Lung (tissue), 12 donors: ENCODE measurements around the gene RNF126. TPM values are rescaled to one million over a fixed set of nuclear protein-coding genes. Genes with fewer than 3 reads are reported as not detected.
"Not testable (repeated sequence)": the region's sequence is repeated elsewhere in the genome, so short reads cannot be mapped to it uniquely, and the experiment has no call there.

Source experiments
- ATAC-seq: fragments of 200-7000 bp; cut with Tn5 transposase; one replicate; pipeline ENCODE4 v1.9.1; 2020; ENCODE audit warnings: moderate number of reproducible peaks; ENCODE audit not compliant: insufficient read depth, low FRiP score
- DNase-seq, 3 donors: peaks; one replicate each; pipeline ENCODE4 v3.0.0-alpha.2; 2013 to 2017
- H3K27ac ChIP-seq, 2 donors: one replicate each; pipeline ENCODE4 v1.5.1; 2013; ENCODE audit warnings: mild to moderate bottlenecking in 2 of 2, moderate library complexity in 2 of 2, control low read depth in 1 of 2, inconsistent platforms in 1 of 2, low read depth in 1 of 2, low read length in 1 of 2
- H3K27me3 ChIP-seq, 3 donors: one replicate each; pipeline ENCODE4 v1.5.1; 2013; ENCODE audit warnings: low read length in 2 of 3; ENCODE audit not compliant: control insufficient read depth in 3 of 3, insufficient read depth in 3 of 3
- H3K36me3 ChIP-seq, 4 donors: one replicate each; pipeline ENCODE4 v1.5.1; 2013; ENCODE audit warnings: low read length in 4 of 4, mild to moderate bottlenecking in 1 of 4, moderate library complexity in 1 of 4; ENCODE audit not compliant: control insufficient read depth in 4 of 4, insufficient read depth in 4 of 4
- H3K4me1 ChIP-seq, 5 donors: one replicate each; pipeline ENCODE4 v1.5.1; 2013; ENCODE audit warnings: low read length in 5 of 5, mild to moderate bottlenecking in 2 of 5, moderate library complexity in 1 of 5; ENCODE audit not compliant: control insufficient read depth in 5 of 5, insufficient read depth in 5 of 5
- H3K4me3 ChIP-seq: one replicate; pipeline ENCODE4 v1.5.1; 2013; ENCODE audit warnings: mild to moderate bottlenecking, control low read depth, moderate library complexity
- H3K9ac ChIP-seq, 2 donors: one replicate each; pipeline ENCODE4 v1.5.1; 2013; ENCODE audit warnings: low read length in 2 of 2, control low read depth in 1 of 2; ENCODE audit not compliant: insufficient read depth in 1 of 2
- H3K9me3 ChIP-seq, 4 donors: one replicate each; pipeline ENCODE4 v1.5.1; 2013; ENCODE audit warnings: low read length in 3 of 4, mild to moderate bottlenecking in 1 of 4, moderate library complexity in 1 of 4; ENCODE audit not compliant: control insufficient read depth in 4 of 4, insufficient read depth in 3 of 4
- WGBS, 2 donors: extraction: QIAGEN DNeasy Blood & Tissue Kit; methylation state at CpG; one replicate each; pipeline ENCODE4 v1.1.7; 2013; 5-methylcytosine and 5-hydroxymethylcytosine counted together
- polyA plus RNA-seq, 2 donors: library from polyadenylated mRNA; stranded (reverse); fragments of 200-250 nt; gene quantifications; one replicate each; pipeline ENCODE4 v1.2.1, GENCODE V29; 2013
- total RNA-seq, 2 donors: library from RNA; depleted of rRNA in 1 of 2; stranded (reverse); fragments of >200 nt in 1 of 2; gene quantifications; one replicate each; pipeline ENCODE4 v1.2.1, GENCODE V29; 2014 to 2021
- TF ChIP-seq, protein P1 (sequence below): IDR thresholded peaks from 2 replicates; pipeline ENCODE4 v1.5.1; 2012; ENCODE audit warnings: mild to moderate bottlenecking; ENCODE audit errors: control extremely low read depth, extremely low read depth
- donor health status: control.
- donor health status: control.
- donor health status: Bipolar disorder and iron deficiency.
- donor health status: healthy.
- donor health status: DM: yes; HTN: yes; CAD: no.

The RNF126 gene
- total and polyA plus RNA-seq, 4 donors = 18.1 to 46.2 (median 37.1) TPM

DNA sequence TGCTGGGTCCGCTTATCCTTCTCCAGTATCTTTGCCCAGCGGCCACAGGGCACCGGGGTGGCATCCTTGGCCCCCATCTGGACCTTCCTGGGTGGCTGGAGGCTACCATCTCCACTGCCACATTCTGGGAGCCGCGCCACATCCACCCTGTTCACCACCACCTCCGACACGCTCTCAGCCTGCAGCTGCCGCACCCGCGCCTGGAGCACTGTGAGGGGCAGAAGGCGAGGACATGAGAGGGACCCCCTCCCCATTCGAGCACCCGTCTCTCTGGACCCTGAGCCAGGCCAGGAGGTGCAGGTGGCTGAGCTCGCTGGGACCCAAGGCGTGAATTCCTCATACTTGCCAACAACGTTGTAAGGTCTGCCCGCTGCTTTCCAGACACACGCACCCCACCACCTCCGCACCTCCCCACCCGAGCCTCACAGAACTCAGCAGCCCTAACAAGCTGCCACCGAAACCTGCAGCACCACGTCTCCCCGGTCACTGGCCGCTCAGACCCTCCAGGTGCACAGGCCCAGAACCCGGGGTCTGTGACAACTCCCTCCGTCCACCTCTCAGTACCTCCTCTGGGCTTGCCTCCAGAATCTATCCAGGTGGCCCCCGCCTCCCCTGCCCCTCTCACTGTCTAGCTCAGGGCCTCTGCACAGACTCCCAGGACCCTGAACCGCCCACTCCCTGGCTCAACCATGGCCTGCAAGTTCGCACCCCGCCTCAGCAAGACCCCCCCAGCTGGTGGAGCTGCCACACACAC, 32.9 kb downstream of the RNF126 start:
- Histone ChIP-seq H3K36me3 (peaks cover 0 to 18% (median 4%) of the 10 kb centered on the region in 4 donors), H3K27me3 (no peaks in the 10 kb centered on the region), H3K27ac (no peak overlapping the region), H3K4me1 (peaks cover 0 to 15% (median 5%) of the 10 kb centered on the region in 5 donors), H3K9ac (no peak overlapping the region), H3K9me3 (no peaks in the 10 kb centered on the region), H3K4me3 (no peak overlapping the region)
- TF ChIP-seq, protein P1, sequence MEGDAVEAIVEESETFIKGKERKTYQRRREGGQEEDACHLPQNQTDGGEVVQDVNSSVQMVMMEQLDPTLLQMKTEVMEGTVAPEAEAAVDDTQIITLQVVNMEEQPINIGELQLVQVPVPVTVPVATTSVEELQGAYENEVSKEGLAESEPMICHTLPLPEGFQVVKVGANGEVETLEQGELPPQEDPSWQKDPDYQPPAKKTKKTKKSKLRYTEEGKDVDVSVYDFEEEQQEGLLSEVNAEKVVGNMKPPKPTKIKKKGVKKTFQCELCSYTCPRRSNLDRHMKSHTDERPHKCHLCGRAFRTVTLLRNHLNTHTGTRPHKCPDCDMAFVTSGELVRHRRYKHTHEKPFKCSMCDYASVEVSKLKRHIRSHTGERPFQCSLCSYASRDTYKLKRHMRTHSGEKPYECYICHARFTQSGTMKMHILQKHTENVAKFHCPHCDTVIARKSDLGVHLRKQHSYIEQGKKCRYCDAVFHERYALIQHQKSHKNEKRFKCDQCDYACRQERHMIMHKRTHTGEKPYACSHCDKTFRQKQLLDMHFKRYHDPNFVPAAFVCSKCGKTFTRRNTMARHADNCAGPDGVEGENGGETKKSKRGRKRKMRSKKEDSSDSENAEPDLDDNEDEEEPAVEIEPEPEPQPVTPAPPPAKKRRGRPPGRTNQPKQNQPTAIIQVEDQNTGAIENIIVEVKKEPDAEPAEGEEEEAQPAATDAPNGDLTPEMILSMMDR = no peak
- ATAC-seq (no peak), DNase-seq (no peak)
- 96% methylated on average over 30 of the region's 30 CpGs for WGBS, 2 donors

DNA sequence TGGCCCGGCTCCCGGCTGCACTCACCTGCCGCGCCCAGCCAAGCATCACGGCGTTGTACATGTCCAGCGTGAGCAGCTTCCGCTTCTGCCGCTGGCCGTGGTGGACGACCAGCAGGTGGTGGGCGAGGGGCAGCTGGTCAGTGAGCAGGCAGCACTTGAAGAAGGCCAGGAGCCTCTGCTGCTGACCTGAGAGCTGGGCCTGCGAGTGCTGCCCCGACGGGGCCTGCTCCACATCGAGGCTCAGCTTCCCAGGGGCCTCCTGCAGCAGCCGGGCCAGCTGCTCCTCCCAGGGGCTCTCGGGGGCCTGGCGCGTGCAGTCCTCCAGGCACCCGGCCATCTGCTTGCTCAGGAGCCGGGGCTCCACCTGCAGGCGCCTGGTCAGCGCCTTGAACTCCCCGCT, 33.5 kb downstream of the RNF126 start:
- 85 to 87% methylated on average over 24 to 25 of the region's 25 CpGs for WGBS, 2 donors
- not testable (repeated sequence) for H3K27me3 ChIP-seq, H3K9me3 ChIP-seq

DNA sequence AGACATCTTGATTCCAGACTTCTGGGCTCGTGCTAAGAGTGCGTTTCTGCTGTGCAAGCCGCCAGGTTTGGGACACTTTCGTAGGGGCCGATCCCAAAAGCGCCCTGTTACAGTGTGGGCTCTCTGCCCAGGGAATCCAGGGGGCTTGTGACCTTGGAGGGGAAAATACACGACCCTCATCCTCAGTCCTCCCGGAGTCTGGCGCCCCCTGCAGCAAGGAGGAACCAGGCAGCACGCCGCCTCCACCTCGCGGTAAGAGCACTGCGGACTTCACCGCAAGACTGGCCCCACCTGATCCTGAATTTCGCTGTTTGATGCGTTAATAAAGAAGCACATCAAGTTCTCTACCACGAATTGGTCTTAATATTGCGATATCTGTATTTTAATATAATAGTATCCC, 34.8 kb downstream of the RNF126 start:
- no peak overlapping the region for H3K9ac ChIP-seq
- H3K36me3 ChIP-seq = peaks cover 0 to 33% (median 4%) of the 10 kb centered on the region in 4 donors
- no peak overlapping the region for H3K4me3 ChIP-seq
- H3K27me3 ChIP-seq = no peaks in the 10 kb centered on the region
- H3K4me1 ChIP-seq = peaks cover 0 to 7% (median 3%) of the 10 kb centered on the region in 5 donors
- WGBS, 2 donors = 90 to 92% methylated on average over 19 of the region's 19 CpGs
- H3K27ac ChIP-seq = no peak overlapping the region
- ATAC-seq (no peak), DNase-seq (no peak)
- TF ChIP-seq, protein P1 = no peak
- no peaks in the 10 kb centered on the region for H3K9me3 ChIP-seq

More for the DNA sequence above, 33.5 kb downstream of the RNF126 start:
- DNase-seq, H3K4me3 ChIP-seq, H3K9ac ChIP-seq, H3K27ac ChIP-seq, ATAC-seq: not testable (repeated sequence)
- peaks cover 0 to 15% (median 5%) of the 10 kb centered on the region in 5 donors for H3K4me1 ChIP-seq
- peaks cover 0 to 24% (median 4%) of the 10 kb centered on the region in 4 donors for H3K36me3 ChIP-seq

DNA sequence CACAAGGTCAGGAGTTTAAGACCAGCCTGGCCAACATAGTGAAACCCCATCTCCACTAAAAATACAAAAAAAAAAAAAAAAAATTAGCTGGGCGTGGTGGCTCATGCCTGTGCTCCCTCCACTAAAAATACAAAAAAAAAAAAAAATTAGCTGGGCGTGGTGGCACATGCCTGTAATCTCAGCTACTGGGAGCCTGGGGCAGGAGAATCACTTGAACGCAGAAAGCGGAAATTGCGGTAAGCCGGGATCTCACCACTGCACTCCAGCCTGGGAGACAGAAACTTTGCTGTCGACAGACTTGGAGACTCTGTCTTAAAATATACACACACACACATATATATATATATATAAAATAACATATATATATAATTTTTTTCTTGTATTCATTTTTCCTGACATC, 36.4 kb downstream of the RNF126 start:
- not testable (repeated sequence) for H3K9ac ChIP-seq, H3K4me3 ChIP-seq, H3K27ac ChIP-seq, H3K27me3 ChIP-seq, H3K9me3 ChIP-seq, ATAC-seq, H3K4me1 ChIP-seq, DNase-seq
- H3K36me3 ChIP-seq = peaks cover 0 to 49% (median 4%) of the 10 kb centered on the region in 4 donors
- 94 to 96% methylated on average over 6 to 7 of the region's 7 CpGs for WGBS, 2 donors
